NCI-H146 (cell line): ENCODE measurements around the gene CXXC1.
"Not testable (repeated sequence)": the region's sequence is repeated elsewhere in the genome, so short reads cannot be mapped to it uniquely, and the experiment has no call there.

Experiments used
- DNase-seq: peaks from one replicate; lab custom pipeline; 2025; lab: John Stamatoyannopoulos, UW

The CXXC1 gene

GRCh38 chr18:50297621-50298442, 10.3 kb upstream of the CXXC1 start:
- DNase-seq = peak; percentile 80

GRCh38 chr18:50293039-50293438, 5.5 kb upstream of the CXXC1 start:
- no peak for DNase-seq

- DNase-seq = no peak
These were observed 1.6 kb upstream of the CXXC1 start for GRCh38 chr18:50289108-50289443.

- not testable (repeated sequence) for DNase-seq
These were observed 1.0 kb upstream of the CXXC1 start for GRCh38 chr18:50288348-50289107.

GRCh38 chr18:50287028-50287440, 458 bp downstream of the CXXC1 start:
- peak; percentile 54 for DNase-seq

- DNase-seq = peak; percentile 72
These were observed 983 bp downstream of the CXXC1 start for GRCh38 chr18:50286391-50287027.

GRCh38 chr18:50285631-50286321, 1.7 kb downstream of the CXXC1 start:
- DNase-seq = no peak

- DNase-seq = no peak
These were observed 2.4 kb downstream of the CXXC1 start for GRCh38 chr18:50285071-50285470.

- DNase-seq = no peak
These were observed 3.1 kb downstream of the CXXC1 start for GRCh38 chr18:50284255-50284885.

GRCh38 chr18:50283469-50284209, 3.9 kb downstream of the CXXC1 start:
- DNase-seq = no peak

- no peak for DNase-seq
These were observed 4.8 kb downstream of the CXXC1 start for GRCh38 chr18:50282521-50283335.

- DNase-seq = no peak
These were observed 5.4 kb downstream of the CXXC1 start for GRCh38 chr18:50281972-50282520.

GRCh38 chr18:50281295-50281971, 6.1 kb downstream of the CXXC1 start, which contains the start of gene MBD1:
MBD1 (minus strand) TSS chr18:50281523; CDS start chr18:50279992, 1,531 bp downstream.
- peak; percentile 100 for DNase-seq

GRCh38 chr18:50280707-50281294, 6.7 kb downstream of the CXXC1 start:
- DNase-seq = no peak

GRCh38 chr18:50279752-50280151, 7.7 kb downstream of the CXXC1 start:
- DNase-seq = no peak

GRCh38 chr18:50277942-50278341, 9.6 kb downstream of the CXXC1 start:
- DNase-seq = no peak

- no peak for DNase-seq
These were observed 11.0 kb downstream of the CXXC1 start for GRCh38 chr18:50276452-50276851.

GRCh38 chr18:50275503-50276036, 11.9 kb downstream of the CXXC1 start:
- no peak for DNase-seq
